Parathyroid adenoma (tissue), 2 donors: ENCODE measurements around the gene GPR87.

Source experiments
- H2AFZ ChIP-seq: fragments of 300-600 bp; sonication (generic); one replicate; pipeline ENCODE4 v1.7.0; 2017; ENCODE audit warnings: antibody characterized with exemption, mild to moderate bottlenecking
- H3K27ac ChIP-seq: fragments of 300-600 bp; sonication (generic); one replicate; pipeline ENCODE4 v1.7.0; 2017
- H3K27me3 ChIP-seq: fragments of 300-600 bp; sonication (generic); one replicate; pipeline ENCODE4 v1.7.0; 2017; ENCODE audit warnings: low read length; ENCODE audit not compliant: control insufficient read depth, insufficient read depth
- H3K36me3 ChIP-seq: fragments of 300-600 bp; sonication (generic); one replicate; pipeline ENCODE4 v1.7.0; 2017; ENCODE audit warnings: low read length; ENCODE audit not compliant: control insufficient read depth, insufficient read depth
- H3K4me1 ChIP-seq: fragments of 300-600 bp; sonication (generic); one replicate; pipeline ENCODE4 v1.7.0; 2017; ENCODE audit warnings: control low read depth
- H3K4me2 ChIP-seq: fragments of 300-600 bp; sonication (generic); one replicate; pipeline ENCODE4 v1.7.0; 2017; ENCODE audit warnings: low read length
- H3K4me3 ChIP-seq: fragments of 300-600 bp; sonication (generic); one replicate; pipeline ENCODE4 v1.7.0; 2017; ENCODE audit warnings: low read depth, low read length
- H3K79me2 ChIP-seq: fragments of 300-600 bp; sonication (generic); one replicate; pipeline ENCODE4 v1.7.0; 2017; ENCODE audit warnings: control low read depth
- H3K9ac ChIP-seq: fragments of 300-600 bp; sonication (generic); one replicate; pipeline ENCODE4 v1.7.0; 2017; ENCODE audit warnings: mild to moderate bottlenecking
- H3K9me3 ChIP-seq: fragments of 300-600 bp; sonication (generic); one replicate; pipeline ENCODE4 v1.7.0; 2017; ENCODE audit warnings: low read length; ENCODE audit not compliant: control insufficient read depth
- CTCF ChIP-seq: fragments of 300-600 bp; sonication (generic); IDR thresholded peaks from one replicate; pipeline ENCODE4 v1.7.0; 2017; ENCODE audit warnings: antibody characterized with exemption, mild to moderate bottlenecking
- donor health status: primary hyperparathyroidism.

Gene GPR87

GRCh38 chr3:151345859-151346258 lies 29.2 kb upstream of the GPR87 start:
- no peak overlapping the region for H3K27ac ChIP-seq
- H3K4me2 ChIP-seq: no peak overlapping the region
- H3K9ac ChIP-seq: no peak overlapping the region
- no peaks in the 10 kb centered on the region for H3K4me1 ChIP-seq
- no peak overlapping the region for H2AFZ ChIP-seq
- no peaks in the 10 kb centered on the region for H3K79me2 ChIP-seq
- H3K9me3 ChIP-seq: no peaks in the 10 kb centered on the region
- no peaks in the 10 kb centered on the region for H3K27me3 ChIP-seq
- H3K4me3 ChIP-seq: no peak overlapping the region
- no peak for TF ChIP-seq CTCF
- H3K36me3 ChIP-seq: no peaks in the 10 kb centered on the region

GRCh38 chr3:151331696-151332095 lies 15.1 kb upstream of the GPR87 start:
- no peak for TF ChIP-seq CTCF
- Histone ChIP-seq H3K9me3 (no peaks in the 10 kb centered on the region), H3K9ac (no peak overlapping the region), H3K27ac (no peak overlapping the region), H3K4me3 (no peak overlapping the region), H3K27me3 (no peaks in the 10 kb centered on the region), H2AFZ (no peak overlapping the region), H3K36me3 (no peaks in the 10 kb centered on the region), H3K79me2 (no peaks in the 10 kb centered on the region), H3K4me2 (no peak overlapping the region), H3K4me1 (peaks cover 3% of the 10 kb centered on the region)

GRCh38 chr3:151330899-151331298 lies 14.3 kb upstream of the GPR87 start:
- Histone ChIP-seq H3K4me1 (peaks cover 3% of the 10 kb centered on the region), H3K27me3 (no peaks in the 10 kb centered on the region), H3K36me3 (no peaks in the 10 kb centered on the region), H3K9me3 (no peaks in the 10 kb centered on the region), H3K9ac (no peak overlapping the region), H3K27ac (no peak overlapping the region), H2AFZ (no peak overlapping the region), H3K4me3 (no peak overlapping the region), H3K79me2 (no peaks in the 10 kb centered on the region), H3K4me2 (no peak overlapping the region)
- no peak for TF ChIP-seq CTCF

GRCh38 chr3:151330379-151330778 lies 13.8 kb upstream of the GPR87 start:
- Histone ChIP-seq H2AFZ (no peak overlapping the region), H3K27ac (no peak overlapping the region), H3K9me3 (no peaks in the 10 kb centered on the region), H3K4me2 (no peak overlapping the region), H3K4me3 (no peak overlapping the region), H3K9ac (no peak overlapping the region), H3K36me3 (no peaks in the 10 kb centered on the region), H3K79me2 (no peaks in the 10 kb centered on the region), H3K27me3 (no peaks in the 10 kb centered on the region), H3K4me1 (peaks cover 3% of the 10 kb centered on the region)
- TF ChIP-seq CTCF: no peak

- no peak within 1 kb of the TSS for H3K4me2 ChIP-seq
- no peaks in the 10 kb centered on the region for H3K9me3 ChIP-seq
- H3K36me3 ChIP-seq: no peaks in the 10 kb centered on the region
- H3K9ac ChIP-seq: no peak within 1 kb of the TSS
- TF ChIP-seq CTCF: no peak
- H3K4me1 ChIP-seq: peaks cover 3% of the 10 kb centered on the region
- no peaks in the 10 kb centered on the region for H3K27me3 ChIP-seq
- no peaks in the 10 kb centered on the region for H3K79me2 ChIP-seq
- no peak within 1 kb of the TSS for H3K27ac ChIP-seq
- peak within 1 kb of the TSS; percentile 10 for H2AFZ ChIP-seq
- no peak within 1 kb of the TSS for H3K4me3 ChIP-seq
These were observed 12.7 kb upstream of the GPR87 start, which contains the start of gene P2RY13 for GRCh38 chr3:151329363-151329762. Gene P2RY13 (minus strand): TSS chr3:151329549. CDS start chr3:151329528, 21 bp downstream.
